HCT116 (cell line): ENCODE results near the gene C9orf50. TPM values are rescaled to one million over a fixed set of nuclear protein-coding genes. Genes with fewer than 3 reads are reported as not detected.

Experiments
- ATAC-seq: fragments of 200-7000 bp; cut with Tn5 transposase; 2 replicates; pipeline ENCODE4 v1.9.1; 2020; ENCODE audit warnings: mild to moderate bottlenecking, moderate library complexity
- BruUV-seq: library from RNA; stranded (reverse); fragments of 400-500 nt; replicated peaks from 2 replicates; lab custom pipeline; 2021; lab: Mats Ljungman, UMichigan
- CTCF ChIA-PET: fragments of 300-600 bp; sonication (Branson Sonifier 250); formaldehyde crosslinking; loops from one replicate; lab custom pipeline; 2021; ENCODE audit warnings: antibody characterized with exemption; lab: Charles Lee
- POLR2A ChIA-PET: fragments of 300-600, 350-600 bp; sonication (Branson Sonifier 250); formaldehyde crosslinking; loops from one replicate; lab custom pipeline; 2021; ENCODE audit warnings: antibody characterized with exemption; lab: Charles Lee
- RAD21 ChIA-PET, 2 experiments: fragments of 300-600 bp; sonication (Branson Sonifier 250); formaldehyde crosslinking; loops; one replicate each; lab custom pipeline; 2023; ENCODE audit warnings: low total read pairs in 2 of 2; ENCODE audit not compliant: uncharacterized antibody in 2 of 2, unreplicated experiment in 2 of 2, low non-redundant PET in 1 of 2; lab: Charles Lee
- DNase-seq: peaks from one replicate; pipeline ENCODE4 v3.0.0-alpha.2; 2010; ENCODE audit warnings: low read depth, low spot score
- H2AFZ ChIP-seq: fragments of 200-600 bp; shearing (Covaris generic), sonication (generic); 2 replicates; pipeline ENCODE4 v1.6.1; 2017; ENCODE audit warnings: low read depth, mixed run types, mixed read lengths, antibody characterized with exemption, low read length; ENCODE audit not compliant: poor library complexity, severe bottlenecking
- H3K27ac ChIP-seq: 2 replicates; pipeline ENCODE4 v1.5.1; 2012; ENCODE audit warnings: low read depth, low read length
- H3K27me3 ChIP-seq: fragments of 200-600 bp; sonication (generic); 2 replicates; pipeline ENCODE4 v1.6.1; 2016; ENCODE audit warnings: mixed run types, low read length, mixed read lengths; ENCODE audit not compliant: insufficient read depth
- H3K36me3 ChIP-seq, 2 experiments: fragments of 200-500 bp in 1 of 2; fragments of 200-600 bp in 1 of 2; sonication (Bioruptor generic) in 1 of 2; sonication (generic) in 1 of 2; 2 replicates each; pipeline versions ENCODE4 v1.5.1 to v1.6.1; 2014 to 2016; ENCODE audit warnings: low read length in 2 of 2, inconsistent platforms in 1 of 2, mixed read lengths in 1 of 2, mixed run types in 1 of 2; ENCODE audit not compliant: insufficient read depth in 2 of 2, control insufficient read depth in 1 of 2
- H3K4me1 ChIP-seq, 2 experiments: fragments of 200-600 bp in 1 of 2; sonication (generic) in 1 of 2; 2 replicates each; pipeline versions ENCODE4 v1.5.1 to v1.6.1; 2012 to 2017; ENCODE audit warnings: low read length in 2 of 2, inconsistent platforms in 1 of 2, mild to moderate bottlenecking in 1 of 2, mixed read lengths in 1 of 2, mixed run types in 1 of 2, moderate library complexity in 1 of 2; ENCODE audit not compliant: insufficient read depth in 2 of 2, control insufficient read depth in 1 of 2
- H3K4me2 ChIP-seq: fragments of 200-600 bp; sonication (generic); 2 replicates; pipeline ENCODE4 v1.6.1; 2017; ENCODE audit warnings: mixed run types, low read length, mixed read lengths
- H3K4me3 ChIP-seq, 2 experiments: fragments of 200-600 bp in 1 of 2; sonication (generic) in 1 of 2; replicated peaks in 1 of 2; 2 replicates each; pipeline ENCODE4 v1.5.1; 2011 to 2016; ENCODE audit warnings: low read length in 2 of 2, control low read depth in 1 of 2, low read depth in 1 of 2, mild to moderate bottlenecking in 1 of 2, mixed read lengths in 1 of 2, mixed run types in 1 of 2
- H3K79me2 ChIP-seq: fragments of 200-600 bp; sonication (generic); 2 replicates; pipeline ENCODE4 v1.6.1; 2017; ENCODE audit warnings: mild to moderate bottlenecking, mixed run types, low read length, moderate library complexity, mixed read lengths; ENCODE audit not compliant: insufficient read depth
- H3K9ac ChIP-seq: fragments of 200-600 bp; sonication (generic); 2 replicates; pipeline ENCODE4 v1.6.1; 2016; ENCODE audit warnings: low read length, mixed read lengths
- H3K9me2 ChIP-seq: fragments of 200-600 bp; sonication (generic), shearing (Covaris generic); 2 replicates; pipeline ENCODE4 v1.6.1; 2017; ENCODE audit warnings: mixed run types, mild to moderate bottlenecking, moderate library complexity; ENCODE audit not compliant: insufficient read depth
- H3K9me3 ChIP-seq, 2 experiments: fragments of 200-500 bp in 1 of 2; fragments of 200-600 bp in 1 of 2; sonication (Bioruptor generic) in 1 of 2; sonication (generic) in 1 of 2; 2 replicates each; pipeline ENCODE4 v1.6.1; 2014 to 2017; ENCODE audit warnings: low read length in 2 of 2, mixed read lengths in 2 of 2, inconsistent platforms in 1 of 2, low read depth in 1 of 2, mild to moderate bottlenecking in 1 of 2, mixed run types in 1 of 2, moderate library complexity in 1 of 2; ENCODE audit not compliant: control insufficient read depth in 1 of 2, insufficient read depth in 1 of 2
- H4K20me1 ChIP-seq: fragments of 200-600 bp; sonication (generic), shearing (Covaris generic); 2 replicates; pipeline ENCODE4 v1.6.1; 2017; ENCODE audit warnings: mixed run types, mild to moderate bottlenecking, moderate library complexity; ENCODE audit not compliant: insufficient read depth
- EGR1 ChIP-seq: IDR thresholded peaks from 2 replicates; pipeline ENCODE4 v1.6.1; 2012; ENCODE audit warnings: low read depth
- ELF1 ChIP-seq: IDR thresholded peaks from 2 replicates; pipeline ENCODE4 v1.6.1; 2012; ENCODE audit warnings: low read depth, borderline replicate concordance
- EZH2 ChIP-seq: fragments of 200-600 bp; sonication (generic); IDR thresholded peaks from 2 replicates; pipeline ENCODE4 v1.6.1; 2017; ENCODE audit warnings: antibody characterized with exemption, mixed run types
- EZH2phosphoT487 ChIP-seq: fragments of 200-600 bp; IDR thresholded peaks from 2 replicates; pipeline ENCODE4 v1.6.1; 2018; ENCODE audit warnings: antibody characterized with exemption, borderline replicate concordance
- FOSL1 ChIP-seq: IDR thresholded peaks from 2 replicates; pipeline ENCODE4 v1.6.1; 2012; ENCODE audit warnings: low read depth
- JUND ChIP-seq: IDR thresholded peaks from 2 replicates; pipeline ENCODE4 v1.6.1; 2012
- POLR2AphosphoS5 ChIP-seq: IDR thresholded peaks from 2 replicates; pipeline ENCODE4 v1.6.1; 2011; ENCODE audit warnings: mild to moderate bottlenecking, low read depth, low read length, moderate library complexity
- RAD21 ChIP-seq: IDR thresholded peaks from 2 replicates; pipeline ENCODE4 v1.6.1; 2012; ENCODE audit warnings: low read depth, mild to moderate bottlenecking
- SIN3A ChIP-seq: IDR thresholded peaks from 2 replicates; pipeline ENCODE4 v1.6.1; 2012; ENCODE audit warnings: low read depth
- SRF ChIP-seq: IDR thresholded peaks from 2 replicates; pipeline ENCODE4 v1.6.1; 2012; ENCODE audit warnings: low read depth
- TCF7L2 ChIP-seq: IDR thresholded peaks from 2 replicates; pipeline ENCODE4 v1.7.0; 2011; ENCODE audit warnings: borderline replicate concordance, inconsistent platforms; ENCODE audit not compliant: insufficient read depth, insufficient read length; ENCODE audit errors: extremely low read depth
- YY1 ChIP-seq: IDR thresholded peaks from 2 replicates; pipeline ENCODE4 v1.6.1; 2011; ENCODE audit warnings: low read length, low read depth, moderate library complexity, mild to moderate bottlenecking; ENCODE audit not compliant: insufficient replicate concordance; ENCODE audit errors: extremely low read depth
- intact Hi-C: fragments of 100-400 bp; cut with micrococcal nuclease; formaldehyde crosslinking; loops from 2 replicates; pipeline ENCODE4 v1.10.0; 2022
- total RNA-seq: library from RNA; stranded (reverse); gene quantifications from one replicate; pipeline ENCODE4 v1.2.1, GENCODE V29; 2021; ENCODE audit not compliant: unreplicated experiment
- TF ChIP-seq, protein P1 (sequence below): IDR thresholded peaks from 2 replicates; pipeline ENCODE4 v1.6.1; 2012

Gene C9orf50
- total RNA-seq, 1 experiment from 2014 or later: not detected

DNA sequence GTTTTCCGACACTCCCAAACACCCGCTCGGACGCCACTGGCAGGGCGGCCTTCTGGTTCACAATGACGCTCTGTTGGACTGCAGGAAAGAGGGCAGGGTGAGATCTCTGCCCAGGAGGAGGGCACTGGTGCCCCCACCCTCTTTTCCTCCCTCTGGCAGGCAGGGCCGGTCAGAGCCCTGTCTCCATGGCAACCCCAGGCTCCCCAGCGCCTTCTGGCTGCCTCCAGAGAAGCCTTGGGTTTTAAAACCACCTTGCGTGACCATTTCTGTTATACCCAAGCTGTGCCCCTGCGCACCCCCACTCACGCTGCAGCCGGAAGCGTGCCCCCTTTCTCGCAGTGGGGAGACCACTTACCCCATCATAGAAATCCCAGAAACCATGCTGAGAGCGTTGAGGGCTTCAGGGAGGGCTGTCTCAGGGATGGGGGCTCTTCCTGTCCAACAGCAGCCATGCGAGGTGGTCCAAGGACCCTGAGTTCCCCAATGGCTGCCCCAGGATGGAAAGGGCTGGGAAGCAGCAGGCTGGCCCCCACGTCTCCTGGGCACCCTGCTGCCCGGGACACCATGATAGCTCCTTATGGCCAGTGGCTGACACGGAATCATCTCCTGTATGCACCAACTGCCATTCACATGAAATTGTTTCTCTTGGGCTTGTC lies 7.3 kb downstream of the C9orf50 start:
- H3K9me3 ChIP-seq: no peaks in the 10 kb centered on the region
- H4K20me1 ChIP-seq: no peaks in the 10 kb centered on the region
- H3K9me2 ChIP-seq: no peaks in the 10 kb centered on the region
- TF ChIP-seq, protein P1, sequence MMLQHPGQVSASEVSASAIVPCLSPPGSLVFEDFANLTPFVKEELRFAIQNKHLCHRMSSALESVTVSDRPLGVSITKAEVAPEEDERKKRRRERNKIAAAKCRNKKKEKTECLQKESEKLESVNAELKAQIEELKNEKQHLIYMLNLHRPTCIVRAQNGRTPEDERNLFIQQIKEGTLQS: no peak
- no peak for TF ChIP-seq POLR2AphosphoS5
- TF ChIP-seq YY1: no peak
- TF ChIP-seq EGR1: no peak
- TF ChIP-seq SIN3A: no peak
- no peak overlapping the region for H3K4me3 ChIP-seq
- DNase-seq (no peak), ATAC-seq (no peak)
- BruUV-seq: no TSS peak
- H3K27ac ChIP-seq: no peak overlapping the region; the same call in 1 of the 2 replicates
- peaks cover 44 to 73% of the 10 kb centered on the region in 2 experiments for H3K4me1 ChIP-seq
- no peak overlapping the region for H3K4me2 ChIP-seq
- H2AFZ ChIP-seq: no peak overlapping the region
- no peak overlapping the region for H3K9ac ChIP-seq
- intact Hi-C loops: loop anchor here (5.0 kb wide), 1 partner anchor 206 kb away; no protein-coding TSS in a partner anchor
- POLR2A ChIA-PET: interaction anchor here (0.6 kb wide), 1 partner anchor 439 kb away, joined by 3 read pairs; no protein-coding TSS in a partner anchor
- no peaks in the 10 kb centered on the region for H3K27me3 ChIP-seq
- RAD21 ChIA-PET: no interaction called here
- no peaks in the 10 kb centered on the region for H3K36me3 ChIP-seq
- CTCF ChIA-PET: interaction anchor here (1.2 to 1.7 kb wide), 2 partner anchors 11 to 475 kb away, joined by 6 to 13 read pairs; no protein-coding TSS in a partner anchor
- no peaks in the 10 kb centered on the region; the same call in 1 of the 2 replicates for H3K79me2 ChIP-seq

DNA sequence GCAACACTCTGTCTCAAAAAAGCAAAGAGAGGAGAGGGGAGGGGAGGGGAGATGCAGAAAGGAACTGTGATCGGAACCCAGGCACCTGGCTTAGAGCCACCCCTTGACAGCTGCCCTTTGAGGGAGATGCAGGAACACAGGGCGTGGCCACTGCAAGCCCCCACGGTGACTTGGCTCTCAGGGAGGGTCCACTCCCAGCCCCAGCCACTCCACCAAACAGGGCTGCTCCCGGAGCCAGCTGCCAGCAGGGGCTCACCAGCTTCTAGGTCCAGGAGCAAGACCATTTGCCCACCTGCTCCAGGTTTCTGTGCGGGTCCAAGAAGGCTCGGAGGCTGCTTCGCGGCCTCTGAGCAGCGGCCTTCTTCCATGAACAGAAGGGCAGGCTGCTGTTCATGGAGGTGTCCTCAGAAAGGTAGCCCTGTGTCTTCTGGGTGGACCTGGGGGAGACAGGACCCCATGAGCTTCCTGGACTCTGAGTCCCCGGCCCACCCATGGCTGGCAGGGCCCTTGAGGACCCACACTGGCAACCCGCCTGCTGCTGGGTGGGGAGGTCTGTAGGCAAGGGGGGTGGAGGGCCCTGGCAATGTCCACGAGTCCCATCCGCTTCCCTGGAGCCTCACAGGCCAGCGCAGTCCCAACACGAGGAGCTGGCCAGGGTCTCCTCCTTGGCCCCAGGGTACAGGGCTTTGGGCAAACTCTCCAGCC lies 7.9 kb downstream of the C9orf50 start:
- no peaks in the 10 kb centered on the region for H3K9me2 ChIP-seq
- no peaks in the 10 kb centered on the region for H3K9me3 ChIP-seq
- ChIA-PET RAD21 (no interaction called here), POLR2A (interaction anchor here (0.6 kb wide), 1 partner anchor 438 kb away, joined by 3 read pairs; no protein-coding TSS in a partner anchor), CTCF (interaction anchor here (1.2 to 2.4 kb wide), 3 partner anchors 11 to 474 kb away, joined by 6 to 16 read pairs (median 13); no protein-coding TSS in a partner anchor)
- H3K27me3 ChIP-seq: no peaks in the 10 kb centered on the region
- no peaks in the 10 kb centered on the region for H4K20me1 ChIP-seq
- H3K4me2 ChIP-seq: 0 out of 2 replicates have a peak overlapping the region, but pooled peaks have one; percentile 92
- H3K4me3 ChIP-seq: no peak overlapping the region
- TF ChIP-seq ELF1 (no peak), TCF7L2 (no peak), SRF (no peak), RAD21 (no peak), SIN3A (no peak), EZH2 (no peak), JUND (no peak), EZH2phosphoT487 (no peak), FOSL1 (no peak)
- TF ChIP-seq, protein P1: no peak
- H3K9ac ChIP-seq: no peak overlapping the region
- H3K79me2 ChIP-seq: no peaks in the 10 kb centered on the region; the same call in 1 of the 2 replicates
- no peak overlapping the region for H2AFZ ChIP-seq
- peak overlapping the region; percentile 28; the same call in 1 of the 2 replicates for H3K27ac ChIP-seq
- ATAC-seq: no peak
- no peak for DNase-seq
- peaks cover 49 to 79% of the 10 kb centered on the region in 2 experiments for H3K4me1 ChIP-seq
- no peaks in the 10 kb centered on the region for H3K36me3 ChIP-seq
- no TSS peak for BruUV-seq
- intact Hi-C loops: loop anchor here (5.0 kb wide), 1 partner anchor 206 kb away; no protein-coding TSS in a partner anchor
